GM18502 (cell line): ENCODE data around the gene MRPS15.
"Not testable (repeated sequence)": the region's sequence is repeated elsewhere in the genome, so short reads cannot be mapped to it uniquely, and the experiment has no call there.

Experiments used
- ATAC-seq: cut with Tn5 transposase; IDR thresholded peaks from one replicate; pipeline ENCODE4 v1.9.1; 2021; ENCODE audit warnings: mild to moderate bottlenecking; ENCODE audit not compliant: unreplicated experiment, poor library complexity

MRPS15 gene

GRCh38 chr1:36463803-36464604, at the start of gene MRPS15:
MRPS15 (minus strand) TSS chr1:36464384; CDS start chr1:36464275, 109 bp downstream.
- peak; percentile 93 for ATAC-seq

DNA sequence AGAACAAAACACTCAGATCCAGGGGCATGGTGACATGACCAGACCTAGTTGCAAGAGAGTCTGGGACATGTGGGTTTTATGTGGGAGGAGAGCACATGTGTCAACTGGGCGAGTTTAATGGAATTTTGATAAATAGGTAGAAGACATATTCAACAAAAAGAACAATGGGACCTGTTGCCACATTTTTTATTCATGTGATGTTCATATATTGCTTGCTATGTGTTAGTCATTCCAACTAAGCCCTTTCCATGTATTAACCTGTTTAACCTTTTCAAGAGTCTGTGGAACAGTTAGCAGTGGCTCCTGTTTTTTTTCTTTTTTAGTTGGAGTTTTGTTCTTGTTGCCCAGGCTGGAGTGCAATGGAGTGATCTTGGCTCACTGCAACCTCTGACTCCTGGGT, 48.7 kb upstream of the MRPS15 start:
- ATAC-seq, result no peak

DNA sequence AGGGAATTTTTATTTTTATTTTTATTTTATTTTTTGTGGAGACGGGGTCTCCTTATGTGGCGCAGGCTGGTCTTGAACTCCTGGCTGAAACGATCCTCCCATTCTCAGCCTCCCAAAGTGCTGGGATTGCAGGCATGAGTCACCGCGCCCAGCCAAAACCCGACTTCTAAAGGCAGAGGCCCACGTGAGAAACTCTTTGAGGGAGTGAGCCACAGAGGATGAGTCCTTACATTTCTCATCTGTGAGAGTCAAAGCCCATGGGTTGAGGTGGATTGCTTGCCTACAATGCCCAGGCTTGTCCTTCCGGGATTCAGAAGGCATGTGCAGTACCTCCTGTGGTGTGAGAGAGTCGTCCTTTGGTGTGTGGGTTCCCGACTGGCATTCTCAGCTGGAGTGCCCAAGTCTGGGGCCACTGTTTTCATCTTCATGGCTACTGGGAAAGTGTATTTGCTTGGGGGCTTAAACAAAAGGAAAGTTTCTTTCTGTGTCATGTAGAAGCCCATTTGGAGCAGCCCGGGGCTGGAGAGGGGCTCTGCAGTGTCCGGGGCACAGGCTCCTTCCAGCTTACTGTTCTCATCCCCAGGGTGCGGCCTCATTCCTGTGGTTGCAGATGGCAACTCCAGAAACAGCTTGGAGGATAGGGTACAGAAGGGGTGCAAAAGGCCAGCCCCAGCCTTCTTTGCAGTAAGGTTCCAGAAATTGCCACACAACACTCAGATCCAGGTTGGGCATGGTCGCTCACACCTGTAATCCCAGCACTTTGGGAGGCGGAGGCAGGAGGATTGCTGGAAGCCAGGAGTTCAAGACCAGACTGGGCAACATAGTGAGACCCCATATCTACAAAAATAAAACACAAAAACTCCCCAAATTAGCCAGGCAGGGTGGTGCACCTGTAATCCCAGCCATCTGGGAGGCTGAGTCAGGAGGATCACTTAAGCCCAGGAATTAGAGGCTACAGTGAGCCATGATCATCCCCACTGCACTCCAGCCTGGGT, 47.9 kb upstream of the MRPS15 start:
- ATAC-seq, result no peak

- not testable (repeated sequence) for ATAC-seq
These were observed 47.0 kb upstream of the MRPS15 start for GRCh38 chr1:36511220-36511619.

GRCh38 chr1:36510418-36510817, 46.2 kb upstream of the MRPS15 start:
- no peak for ATAC-seq

GRCh38 chr1:36508257-36508656, 44.1 kb upstream of the MRPS15 start:
- ATAC-seq, result no peak

DNA sequence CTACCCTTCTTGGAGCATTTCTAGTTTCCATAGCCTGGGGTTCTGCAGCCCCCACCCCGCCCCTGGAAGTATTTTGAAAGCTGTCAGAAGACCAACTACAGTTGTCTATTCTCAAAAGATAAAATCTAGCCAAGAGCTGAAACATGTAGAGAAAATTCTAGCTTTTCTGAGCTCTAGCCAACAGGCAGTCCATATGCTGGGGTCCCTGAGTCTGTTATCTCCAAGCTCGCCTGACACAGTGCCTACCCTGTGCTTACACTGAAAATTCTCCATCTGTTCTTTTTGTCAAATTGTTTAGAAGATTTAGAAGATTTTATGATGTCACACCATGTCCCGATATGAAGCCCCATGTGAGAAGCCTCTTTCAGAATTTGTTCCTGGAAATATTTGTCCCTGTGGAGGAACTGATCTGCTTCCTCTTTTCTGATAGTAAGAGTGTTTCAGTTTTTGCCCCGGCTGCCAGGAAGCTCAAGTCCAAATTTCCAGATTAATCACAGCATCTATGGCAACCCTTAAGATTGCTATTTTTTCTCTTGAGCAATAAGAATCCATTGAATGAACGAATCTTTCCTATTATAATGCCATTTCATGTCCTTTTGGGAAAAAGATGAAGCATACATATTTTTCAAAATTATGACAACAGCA, 42.2 kb upstream of the MRPS15 start:
- no peak for ATAC-seq

DNA sequence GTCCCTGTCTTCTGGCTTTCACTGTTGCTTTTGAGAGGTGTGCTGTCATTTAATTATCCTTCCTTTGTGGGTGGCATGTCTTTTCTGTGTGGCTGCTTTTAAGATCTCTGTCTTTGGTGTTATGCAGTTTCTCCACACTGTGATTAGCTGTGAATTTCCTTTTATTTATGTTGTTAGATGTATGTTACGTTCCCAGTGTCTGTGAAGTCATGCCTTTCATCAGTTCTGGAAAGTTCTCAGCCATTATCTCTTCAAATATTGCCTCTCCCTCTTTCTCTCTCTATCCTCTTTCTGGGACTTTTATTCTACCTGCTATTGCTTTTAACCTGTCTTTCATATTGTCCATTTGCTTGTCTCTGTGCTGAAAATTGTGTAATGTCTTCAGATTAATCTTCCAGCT, 39.5 kb upstream of the MRPS15 start:
- ATAC-seq, result no peak

- no peak for ATAC-seq
These were observed 39.0 kb upstream of the MRPS15 start for GRCh38 chr1:36503159-36503558.

GRCh38 chr1:36502616-36503015, 38.4 kb upstream of the MRPS15 start:
- no peak for ATAC-seq

DNA sequence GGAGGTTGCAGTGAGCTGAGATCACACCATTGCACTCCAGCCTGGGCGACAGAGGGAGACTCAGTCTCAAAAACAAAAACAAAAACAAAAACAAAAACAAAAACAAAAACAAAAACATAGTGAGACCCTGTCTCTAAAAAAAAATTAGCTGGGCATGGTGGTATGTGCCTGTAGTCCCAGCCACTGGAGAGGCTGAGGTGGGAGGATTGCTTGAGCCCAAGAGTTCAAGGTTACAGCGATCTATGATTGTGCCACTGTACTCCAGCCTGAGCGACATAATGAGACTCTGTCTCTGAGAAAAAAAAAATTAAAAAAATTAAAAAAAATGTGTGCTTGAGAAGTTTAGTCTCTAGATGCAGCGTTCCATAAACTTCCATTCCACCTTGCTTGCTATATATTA, 37.7 kb upstream of the MRPS15 start:
- not testable (repeated sequence) for ATAC-seq

DNA sequence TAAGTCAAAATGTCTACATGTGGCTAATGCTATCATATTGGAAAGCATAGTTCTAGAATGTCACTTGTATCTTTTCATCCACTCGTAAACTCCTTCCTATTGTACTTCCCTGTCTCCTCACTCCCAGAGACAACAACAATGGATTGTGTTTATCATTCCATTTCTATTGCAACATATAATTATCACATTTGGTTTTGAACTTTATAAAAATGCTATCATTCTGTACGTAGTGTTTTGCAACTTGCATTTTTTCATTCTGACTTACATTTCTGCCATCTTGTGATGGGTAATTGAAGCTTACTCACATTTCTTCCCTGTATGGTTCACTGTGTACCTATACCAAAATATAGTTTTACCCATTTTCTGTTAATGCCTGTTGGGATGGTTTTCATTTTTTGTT, 33.0 kb upstream of the MRPS15 start:
- ATAC-seq, result no peak

- ATAC-seq, result no peak
These were observed 30.8 kb upstream of the MRPS15 start for GRCh38 chr1:36494971-36495370.

- no peak for ATAC-seq
These were observed 29.3 kb upstream of the MRPS15 start for GRCh38 chr1:36493524-36493923.

DNA sequence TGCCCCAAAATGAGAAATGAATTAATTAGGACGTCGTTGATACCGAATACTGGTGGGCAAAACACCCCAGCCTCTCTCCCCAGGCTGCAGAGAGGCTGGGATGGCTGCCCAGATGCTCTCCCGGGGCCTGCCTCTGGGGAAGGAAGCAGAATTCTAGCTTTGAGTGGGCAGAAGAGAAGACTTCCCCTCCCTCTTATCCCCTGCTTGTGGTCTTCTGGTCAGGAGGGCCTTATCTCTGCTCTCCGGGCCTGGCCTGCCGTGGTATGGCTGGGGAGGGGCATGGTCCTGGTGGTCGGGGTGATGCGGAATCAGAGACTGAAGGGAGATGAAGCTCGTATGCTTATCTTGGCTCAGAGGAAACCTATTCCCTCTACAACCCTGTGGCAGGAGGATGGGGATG, 28.3 kb upstream of the MRPS15 start:
- no peak for ATAC-seq

- not testable (repeated sequence) for ATAC-seq
These were observed 25.3 kb upstream of the MRPS15 start for GRCh38 chr1:36489258-36490051.

DNA sequence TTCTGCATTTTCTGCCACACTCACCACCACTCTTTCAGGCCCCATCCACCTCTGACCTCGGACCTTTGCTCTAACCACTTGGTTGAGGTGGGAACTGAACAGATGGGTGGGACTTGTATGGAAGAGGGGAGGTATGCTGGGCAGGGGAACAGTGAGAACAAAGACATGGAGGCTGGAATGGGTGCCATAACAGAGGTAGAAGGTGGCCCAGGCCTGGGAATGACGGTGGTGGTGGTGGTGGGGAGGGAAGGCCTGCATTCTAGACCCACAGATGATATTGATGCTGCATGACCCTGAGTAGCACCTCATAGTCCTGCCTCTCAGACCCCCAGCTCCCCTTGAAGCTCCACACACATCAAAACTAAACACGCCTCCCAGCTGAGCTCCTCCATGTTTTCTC, 23.7 kb upstream of the MRPS15 start:
- ATAC-seq, result no peak

DNA sequence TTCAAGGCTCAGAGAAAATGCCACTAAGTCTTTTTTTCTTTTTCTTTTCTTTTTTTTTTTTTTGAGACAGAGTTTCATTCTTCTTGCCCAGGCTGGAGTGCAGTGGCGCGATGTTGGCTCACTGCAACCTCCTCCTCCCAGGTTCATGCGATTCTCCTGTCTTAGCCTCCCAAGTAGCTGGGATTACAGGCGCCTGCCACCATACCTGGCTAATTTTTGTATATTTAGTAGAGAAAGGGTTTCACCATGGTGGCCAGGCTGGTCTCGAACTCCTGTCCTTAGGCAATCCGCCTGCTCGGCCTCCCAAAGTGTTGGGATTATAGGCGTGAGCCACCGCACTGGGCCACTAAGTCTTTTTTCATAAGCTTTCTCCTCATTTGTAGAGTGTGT, 23.1 kb upstream of the MRPS15 start:
- ATAC-seq, result not testable (repeated sequence)

GRCh38 chr1:36486439-36487335, 22.5 kb upstream of the MRPS15 start:
- no peak for ATAC-seq
